Measurements from ENCODE around the gene TMTC3.

TMTC3 gene

GRCh38 chr12:88163371-88163770 is 21.3 kb downstream of the TMTC3 start:
- no peak for TF ChIP-seq CTCF (IDR thresholded peaks at IDR 0.05; ENCODE audit: low read depth, low read length, missing control alignments)
- no peak overlapping the region for H3K4me3 ChIP-seq (ENCODE audit: low read depth, low read length)
- no peak for DNase-seq (ENCODE audit: low read depth)

DNA sequence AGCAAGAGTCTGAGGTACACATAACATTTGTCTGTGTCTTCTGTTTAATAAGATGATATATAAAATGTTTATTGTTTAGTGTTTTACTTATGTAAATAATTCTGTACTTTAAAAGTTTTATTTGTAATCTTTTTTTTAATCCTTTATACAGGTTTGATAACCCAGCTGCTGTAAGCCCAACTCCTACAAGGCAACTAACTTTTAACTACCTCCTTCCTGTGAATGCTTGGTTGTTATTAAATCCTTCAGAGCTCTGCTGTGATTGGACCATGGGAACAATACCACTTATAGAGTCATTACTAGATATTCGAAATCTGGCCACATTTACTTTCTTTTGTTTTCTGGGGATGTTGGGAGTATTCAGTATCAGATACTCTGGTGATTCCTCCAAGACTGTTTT is 24.1 kb downstream of the TMTC3 start:
- H3K4me3 ChIP-seq (ENCODE audit: low read depth, low read length) = no peak overlapping the region
- no peak for TF ChIP-seq CTCF (IDR thresholded peaks at IDR 0.05; ENCODE audit: low read depth, low read length, missing control alignments)
- DNase-seq (ENCODE audit: low read depth) = no peak

GRCh38 chr12:88167384-88167783 is 25.3 kb downstream of the TMTC3 start:
- DNase-seq (ENCODE audit: low read depth) = no peak
- TF ChIP-seq CTCF (IDR thresholded peaks at IDR 0.05; ENCODE audit: low read depth, low read length, missing control alignments) = no peak
- H3K4me3 ChIP-seq (ENCODE audit: low read depth, low read length) = no peak overlapping the region

GRCh38 chr12:88172844-88173407 is 30.8 kb downstream of the TMTC3 start:
- no peak for TF ChIP-seq CTCF (IDR thresholded peaks at IDR 0.05; ENCODE audit: low read depth, low read length, missing control alignments)
- no peak for DNase-seq (ENCODE audit: low read depth)
- no peak overlapping the region for H3K4me3 ChIP-seq (ENCODE audit: low read depth, low read length)

DNA sequence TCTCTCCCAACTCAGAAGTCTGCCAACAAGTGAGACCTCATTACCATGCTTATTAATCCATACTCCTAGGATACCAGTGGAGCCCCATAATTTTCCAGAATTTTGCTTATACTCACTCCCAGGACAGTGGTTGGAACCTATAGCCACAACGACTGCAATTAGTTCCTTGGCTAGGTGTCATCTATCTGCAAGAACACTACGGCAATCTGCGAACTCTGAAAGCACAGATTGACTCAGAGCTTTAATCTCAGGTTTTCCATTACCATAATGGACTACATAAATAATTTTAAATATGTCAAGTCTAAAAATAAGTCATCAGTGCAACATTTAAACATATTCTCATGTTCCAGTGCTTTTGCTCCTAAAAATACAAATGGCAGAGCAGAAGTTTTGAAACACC is 33.4 kb downstream of the TMTC3 start:
- no peak for DNase-seq (ENCODE audit: low read depth)
- H3K4me3 ChIP-seq (ENCODE audit: low read depth, low read length) = no peak overlapping the region
- no peak for TF ChIP-seq CTCF (IDR thresholded peaks at IDR 0.05; ENCODE audit: low read depth, low read length, missing control alignments)

- H3K4me3 ChIP-seq (ENCODE audit: low read depth, low read length) = no peak overlapping the region
- TF ChIP-seq CTCF (IDR thresholded peaks at IDR 0.05; ENCODE audit: low read depth, low read length, missing control alignments) = no peak
- DNase-seq (ENCODE audit: low read depth) = no peak
Observed at GRCh38 chr12:88179436-88180014, 37.4 kb downstream of the TMTC3 start.

DNA sequence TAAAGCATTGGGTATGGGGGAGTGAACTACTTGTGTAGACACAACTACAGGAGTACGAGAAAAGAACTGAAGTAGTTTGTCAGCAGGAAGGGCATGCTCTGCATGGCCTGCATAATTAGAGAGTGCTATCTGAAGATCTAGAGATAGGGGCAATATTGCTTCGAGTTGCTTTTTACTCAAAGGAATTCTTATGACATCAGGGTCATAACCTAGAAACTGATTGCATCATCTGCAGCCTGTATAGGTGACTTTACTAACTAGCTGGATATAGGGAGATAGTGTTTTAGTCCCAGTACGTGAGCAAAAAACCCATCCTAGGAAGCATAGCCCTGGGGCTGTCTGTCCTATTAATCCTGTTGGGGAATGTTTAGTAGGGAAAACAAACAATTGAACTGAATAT is 39.8 kb downstream of the TMTC3 start:
- TF ChIP-seq CTCF (IDR thresholded peaks at IDR 0.05; ENCODE audit: low read depth, low read length, missing control alignments) = no peak
- DNase-seq (ENCODE audit: low read depth) = no peak
- H3K4me3 ChIP-seq (ENCODE audit: low read depth, low read length) = no peak overlapping the region

Measured in GM12864 (cell line).